Right atrium auricular region (tissue), 2 donors: Measurements from ENCODE around the gene FAM163B. TPM values are rescaled to one million over a fixed set of nuclear protein-coding genes. Genes with fewer than 3 reads are reported as not detected.
"Not testable (repeated sequence)": the region's sequence is repeated elsewhere in the genome, so short reads cannot be mapped to it uniquely, and the experiment has no call there.

ENCODE experiments used
- DNase-seq: peaks from one replicate; pipeline ENCODE4 v3.0.0-alpha.2; 2019; ENCODE audit warnings: low spot score
- H3K27ac ChIP-seq, 2 donors: fragments of 200-600 bp; sonication (generic); 1 replicate in 1 of 2; 2 replicates in 1 of 2; pipeline ENCODE4 v1.5.1; 2016 to 2019
- H3K27me3 ChIP-seq, 2 donors: fragments of 200-600 bp; sonication (generic); one replicate each; pipeline versions ENCODE4 v1.5.1 to v1.6.0; 2017 to 2019
- H3K36me3 ChIP-seq: fragments of 200-600 bp; sonication (generic); one replicate; pipeline ENCODE4 v1.5.1; 2016
- H3K4me1 ChIP-seq, 2 donors: fragments of 200-600 bp; sonication (generic); one replicate each; pipeline versions ENCODE4 v1.5.1 to v1.6.0; 2017 to 2019
- H3K4me3 ChIP-seq, 2 donors: fragments of 200-600 bp; sonication (generic); 1 replicate in 1 of 2; 2 replicates in 1 of 2; pipeline ENCODE4 v1.5.1; 2017 to 2019; ENCODE audit warnings: mild to moderate bottlenecking in 1 of 2, moderate library complexity in 1 of 2
- H3K9me3 ChIP-seq, 2 donors: fragments of 200-600 bp; sonication (generic); one replicate each; pipeline ENCODE4 v1.5.1; 2019
- total RNA-seq, 2 donors: library from RNA; depleted of rRNA; stranded (reverse); fragments of >200 nt; gene quantifications; one replicate each; pipeline ENCODE4 v1.1.0, GENCODE V29; 2016
- TF ChIP-seq, protein P1 (sequence below), 2 donors: fragments of 200-600 bp; sonication (generic); IDR thresholded peaks; one replicate each; pipeline ENCODE4 v1.5.1; 2019; ENCODE audit warnings: antibody characterized with exemption in 2 of 2

Gene FAM163B
- total RNA-seq, 2 donors from 2014 or later = 1.7 TPM; not detected in 1

DNA sequence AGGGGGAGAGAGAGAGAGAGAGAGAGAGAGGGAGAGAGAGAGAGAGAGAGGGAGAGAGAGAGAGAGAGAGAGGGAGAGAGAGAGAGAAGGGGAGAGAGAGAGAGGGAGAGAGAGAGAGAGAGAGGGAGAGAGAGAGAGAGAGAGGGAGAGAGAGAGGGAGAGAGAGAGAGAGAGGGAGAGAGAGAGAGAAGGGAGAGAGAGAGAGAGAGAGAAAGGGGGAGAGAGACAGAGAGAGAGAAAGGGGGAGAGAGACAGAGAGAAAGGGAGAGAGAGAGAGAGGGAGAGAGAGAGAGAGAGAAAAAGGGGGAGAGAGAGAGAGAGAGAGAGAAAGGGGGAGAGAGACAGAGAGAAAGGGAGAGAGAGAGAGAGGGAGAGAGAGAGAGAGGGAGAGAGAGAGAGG is 45.4 kb downstream of the FAM163B start:
- not testable (repeated sequence) for H3K27me3 ChIP-seq, DNase-seq, H3K9me3 ChIP-seq, H3K36me3 ChIP-seq, H3K4me3 ChIP-seq
- Histone ChIP-seq H3K4me1 (peaks cover 0 to 45% of the 10 kb centered on the region in 2 donors), H3K27ac (peak overlapping the region in 1 of 2 donors; percentile 59)
- TF ChIP-seq, protein P1, sequence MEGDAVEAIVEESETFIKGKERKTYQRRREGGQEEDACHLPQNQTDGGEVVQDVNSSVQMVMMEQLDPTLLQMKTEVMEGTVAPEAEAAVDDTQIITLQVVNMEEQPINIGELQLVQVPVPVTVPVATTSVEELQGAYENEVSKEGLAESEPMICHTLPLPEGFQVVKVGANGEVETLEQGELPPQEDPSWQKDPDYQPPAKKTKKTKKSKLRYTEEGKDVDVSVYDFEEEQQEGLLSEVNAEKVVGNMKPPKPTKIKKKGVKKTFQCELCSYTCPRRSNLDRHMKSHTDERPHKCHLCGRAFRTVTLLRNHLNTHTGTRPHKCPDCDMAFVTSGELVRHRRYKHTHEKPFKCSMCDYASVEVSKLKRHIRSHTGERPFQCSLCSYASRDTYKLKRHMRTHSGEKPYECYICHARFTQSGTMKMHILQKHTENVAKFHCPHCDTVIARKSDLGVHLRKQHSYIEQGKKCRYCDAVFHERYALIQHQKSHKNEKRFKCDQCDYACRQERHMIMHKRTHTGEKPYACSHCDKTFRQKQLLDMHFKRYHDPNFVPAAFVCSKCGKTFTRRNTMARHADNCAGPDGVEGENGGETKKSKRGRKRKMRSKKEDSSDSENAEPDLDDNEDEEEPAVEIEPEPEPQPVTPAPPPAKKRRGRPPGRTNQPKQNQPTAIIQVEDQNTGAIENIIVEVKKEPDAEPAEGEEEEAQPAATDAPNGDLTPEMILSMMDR (IDR thresholded peaks at IDR 0.05) = peak in 1 of 2 donors; percentile 88

DNA sequence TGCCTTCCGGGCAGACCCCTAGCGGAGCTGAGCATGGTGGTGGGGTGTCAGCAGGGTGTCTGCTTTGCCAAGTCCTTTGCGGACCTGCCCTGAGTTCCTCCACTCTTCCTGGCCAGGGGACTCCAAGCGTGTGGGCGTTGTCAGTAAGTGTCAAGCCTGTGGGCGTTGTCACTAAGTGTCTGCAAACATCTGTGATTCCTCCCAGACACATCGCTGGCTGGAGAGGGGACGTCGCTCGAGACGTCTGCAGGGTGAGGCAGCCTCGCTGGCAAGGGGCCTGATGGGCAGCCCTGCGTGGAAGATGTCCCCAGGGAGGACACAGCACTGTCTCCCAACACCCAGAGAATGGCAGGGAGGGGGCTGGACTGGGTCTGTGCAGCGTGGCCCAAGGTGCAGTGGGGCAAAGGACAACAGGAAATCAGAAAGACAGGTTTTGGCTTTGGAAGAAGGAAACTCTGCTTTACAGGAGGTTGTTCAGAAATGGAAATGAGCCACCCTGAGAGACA is 45.8 kb downstream of the FAM163B start:
- Histone ChIP-seq H3K9me3 (no peaks in the 10 kb centered on the region), H3K4me1 (peaks cover 0 to 50% of the 10 kb centered on the region in 2 donors), H3K4me3 (no peak overlapping the region)

DNA sequence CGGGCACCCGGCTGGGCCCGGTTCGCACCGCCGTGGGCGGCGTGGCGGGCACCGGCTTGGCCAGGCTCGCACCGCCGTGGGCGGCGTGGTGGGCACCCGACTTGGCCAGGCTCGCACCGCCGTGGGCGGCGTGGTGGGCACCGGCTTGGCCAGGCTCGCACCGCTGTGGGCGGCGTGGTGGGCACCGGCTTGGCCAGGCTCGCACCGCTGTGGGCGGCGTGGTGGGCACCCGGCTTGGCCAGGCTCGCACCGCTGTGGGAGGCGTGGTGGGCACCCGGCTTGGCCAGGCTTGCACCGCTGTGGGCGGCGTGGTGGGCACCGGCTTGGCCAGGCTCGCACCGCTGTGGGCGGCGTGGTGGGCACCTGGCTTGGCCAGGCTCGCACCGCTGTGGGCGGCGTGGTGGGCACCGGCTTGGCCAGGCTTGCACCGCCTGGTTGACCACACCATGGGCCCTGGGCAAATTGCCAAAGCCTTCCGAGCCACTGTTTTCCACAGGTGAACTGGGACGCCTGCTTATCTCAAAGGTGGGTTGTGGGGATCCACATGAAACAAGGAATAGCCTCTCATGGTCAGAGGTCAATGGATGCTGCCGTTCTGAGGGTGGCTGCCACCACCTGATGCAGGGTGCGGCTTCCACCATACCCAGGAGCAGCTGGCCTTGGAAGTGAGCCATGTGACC is 46.4 kb downstream of the FAM163B start:
- Histone ChIP-seq H3K36me3 (no peaks in the 10 kb centered on the region), H3K27me3 (no peaks in the 10 kb centered on the region), H3K4me1 (peaks cover 0 to 56% of the 10 kb centered on the region in 2 donors), H3K27ac (peak overlapping the region in 1 of 2 donors; percentile 59), H3K9me3 (no peaks in the 10 kb centered on the region), H3K4me3 (no peak overlapping the region)
- TF ChIP-seq, protein P1 (IDR thresholded peaks at IDR 0.05) = no peak
- no peak for DNase-seq

More for the DNA sequence above, 45.8 kb downstream of the FAM163B start:
- TF ChIP-seq, protein P1 (IDR thresholded peaks at IDR 0.05) = no peak
- Histone ChIP-seq H3K36me3 (no peaks in the 10 kb centered on the region), H3K27ac (peak overlapping the region in 1 of 2 donors; percentile 59), H3K27me3 (no peaks in the 10 kb centered on the region)
- peak; percentile 89 for DNase-seq

DNA sequence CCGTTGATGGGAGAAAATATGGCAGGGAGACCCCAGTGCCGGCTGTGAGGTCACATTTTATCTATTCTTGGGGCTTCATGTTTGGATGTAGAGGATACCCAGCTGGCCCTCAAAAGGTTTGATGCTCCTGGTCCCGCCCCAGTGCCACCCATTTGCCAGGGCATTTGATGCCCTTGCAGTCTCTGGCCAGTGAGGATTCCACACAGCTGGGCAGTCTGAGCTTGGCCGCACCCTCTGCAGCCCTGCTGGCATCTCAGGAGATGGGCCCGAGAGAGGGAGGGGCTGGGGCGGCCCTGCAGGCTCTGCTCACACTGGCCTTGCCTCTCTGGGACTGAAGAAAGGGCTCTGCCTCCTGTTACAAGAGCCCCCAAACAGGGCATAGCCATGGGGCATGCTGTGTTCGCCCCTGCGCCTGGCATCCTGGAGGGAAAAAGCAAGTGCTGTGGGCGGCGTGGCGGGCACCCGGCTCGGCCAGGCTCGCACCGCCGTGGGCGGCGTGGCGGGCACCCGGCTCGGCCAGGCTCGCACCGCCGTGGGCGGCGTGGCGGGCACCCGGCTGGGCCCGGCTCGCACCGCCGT is 47.1 kb downstream of the FAM163B start:
- Histone ChIP-seq H3K4me3 (no peak overlapping the region), H3K36me3 (no peaks in the 10 kb centered on the region), H3K27ac (no peak overlapping the region), H3K27me3 (no peaks in the 10 kb centered on the region), H3K4me1 (peaks cover 0 to 62% of the 10 kb centered on the region in 2 donors), H3K9me3 (no peaks in the 10 kb centered on the region)
- TF ChIP-seq, protein P1 (IDR thresholded peaks at IDR 0.05) = no peak
- no peak for DNase-seq

DNA sequence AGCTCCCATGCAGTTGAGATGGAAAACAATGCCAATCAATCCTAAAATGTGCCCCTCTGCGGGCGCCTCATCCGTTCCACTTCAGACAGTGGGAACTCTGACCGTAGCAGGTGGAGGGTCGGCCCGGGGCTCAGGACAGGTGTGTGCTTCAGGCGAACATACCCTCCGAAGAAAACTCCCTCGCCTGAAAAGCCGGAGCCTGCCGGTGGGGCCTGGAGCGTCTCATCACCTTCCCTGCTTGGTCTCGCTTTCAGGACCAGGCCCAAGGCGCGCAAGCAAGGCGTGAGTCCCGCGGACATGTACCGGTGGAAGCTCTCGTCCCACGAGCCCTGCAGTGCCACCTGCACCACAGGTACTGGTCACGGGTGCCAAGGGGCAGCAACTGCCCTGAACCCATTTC is 48.2 kb downstream of the FAM163B start:
- no peak overlapping the region for H3K27ac ChIP-seq
- H3K4me3 ChIP-seq = no peak overlapping the region
- peaks cover 0 to 61% of the 10 kb centered on the region in 2 donors for H3K4me1 ChIP-seq
- H3K9me3 ChIP-seq = no peaks in the 10 kb centered on the region
- H3K36me3 ChIP-seq = no peaks in the 10 kb centered on the region
- TF ChIP-seq, protein P1 (IDR thresholded peaks at IDR 0.05) = no peak
- H3K27me3 ChIP-seq = no peaks in the 10 kb centered on the region
- no peak for DNase-seq
